ENCODE data around the gene CCDC88B.
A peak's percentile ranks its signal among the peaks of the same experiment; 100 is the strongest.
"Not testable (repeated sequence)": the region's sequence is repeated elsewhere in the genome, so short reads cannot be mapped to it uniquely, and the experiment has no call there.

Gene CCDC88B

GRCh38 chr11:64305691-64306562 is 34.1 kb upstream of the CCDC88B start:
- Histone ChIP-seq H3K79me2 (ENCODE audit: low read length) (peaks cover 36% of the 10 kb centered on the region), H3K4me3 (ENCODE audit: low read length) (peak overlapping the region; percentile 92), H3K4me1 (ENCODE audit: low read length) (peaks cover 22% of the 10 kb centered on the region), H4K20me1 (ENCODE audit: insufficient read depth, low read length) (no peaks in the 10 kb centered on the region), H2AFZ (ENCODE audit: low read depth, low read length) (peak overlapping the region; percentile 44; the same call in 1 of the 2 replicates), H3K27me3 (ENCODE audit: low read depth, low read length) (no peaks in the 10 kb centered on the region), H3K27ac (ENCODE audit: low read length) (peak overlapping the region; percentile 66), H3K9me3 (ENCODE audit: insufficient read depth, low read length) (no peaks in the 10 kb centered on the region), H3K36me3 (replicated peaks; ENCODE audit: low read depth, low read length) (peaks cover 6% of the 10 kb centered on the region), H3K4me2 (ENCODE audit: low read length) (peak overlapping the region; percentile 90), H3K9ac (ENCODE audit: low read length) (peak overlapping the region; percentile 88)
- TF ChIP-seq EZH2phosphoT487 (IDR thresholded peaks at IDR 0.05; ENCODE audit: low read depth), result no peak
- TF ChIP-seq CTCF (IDR thresholded peaks at IDR 0.05; ENCODE audit: low read depth, low read length), result peak; percentile 72

GRCh38 chr11:64306563-64306875 is 33.5 kb upstream of the CCDC88B start:
- Histone ChIP-seq H3K79me2 (ENCODE audit: low read length) (peaks cover 41% of the 10 kb centered on the region), H3K27me3 (ENCODE audit: low read depth, low read length) (no peaks in the 10 kb centered on the region), H4K20me1 (ENCODE audit: insufficient read depth, low read length) (no peaks in the 10 kb centered on the region), H3K36me3 (replicated peaks; ENCODE audit: low read depth, low read length) (peaks cover 7% of the 10 kb centered on the region), H3K4me1 (ENCODE audit: low read length) (peaks cover 22% of the 10 kb centered on the region), H3K27ac (ENCODE audit: low read length) (peak overlapping the region; percentile 66), H3K9me3 (ENCODE audit: insufficient read depth, low read length) (no peaks in the 10 kb centered on the region), H3K4me2 (ENCODE audit: low read length) (peak overlapping the region; percentile 90), H3K9ac (ENCODE audit: low read length) (peak overlapping the region; percentile 88), H3K4me3 (ENCODE audit: low read length) (peak overlapping the region; percentile 92), H2AFZ (ENCODE audit: low read depth, low read length) (no peak overlapping the region; the same call in 1 of the 2 replicates)
- TF ChIP-seq EZH2phosphoT487 (IDR thresholded peaks at IDR 0.05; ENCODE audit: low read depth), result no peak

DNA sequence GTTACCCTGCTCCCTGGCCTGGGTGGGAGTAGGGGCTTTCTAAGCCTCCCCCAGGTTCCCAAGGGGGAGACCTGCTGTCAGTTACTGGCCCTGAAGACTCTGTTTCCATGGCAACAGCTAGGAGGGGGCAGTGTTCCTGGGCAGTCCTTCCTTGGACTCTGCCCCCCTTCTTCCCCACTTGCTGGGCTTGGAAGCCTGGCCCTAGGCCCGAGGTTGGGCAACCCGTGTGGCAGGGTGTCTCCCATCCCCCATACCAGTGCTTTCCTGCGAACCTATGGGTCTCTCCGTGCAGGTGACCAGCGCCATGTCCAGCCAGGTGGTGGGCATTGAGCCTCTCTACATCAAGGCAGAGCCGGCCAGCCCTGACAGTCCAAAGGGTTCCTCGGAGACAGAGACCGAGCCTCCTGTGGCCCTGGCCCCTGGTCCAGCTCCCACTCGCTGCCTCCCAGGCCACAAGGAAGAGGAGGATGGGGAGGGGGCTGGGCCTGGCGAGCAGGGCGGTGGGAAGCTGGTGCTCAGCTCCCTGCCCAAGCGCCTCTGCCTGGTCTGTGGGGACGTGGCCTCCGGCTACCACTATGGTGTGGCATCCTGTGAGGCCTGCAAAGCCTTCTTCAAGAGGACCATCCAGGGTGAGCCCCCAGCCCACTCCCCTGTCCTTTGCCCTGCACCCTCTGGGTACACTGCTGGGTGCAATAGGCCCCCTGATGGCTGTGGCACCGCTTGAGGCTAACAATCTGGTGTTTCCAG is 33.0 kb upstream of the CCDC88B start:
- Histone ChIP-seq H2AFZ (ENCODE audit: low read depth, low read length) (no peak overlapping the region), H3K4me2 (ENCODE audit: low read length) (peak overlapping the region; percentile 90), H3K9me3 (ENCODE audit: insufficient read depth, low read length) (no peaks in the 10 kb centered on the region), H3K36me3 (replicated peaks; ENCODE audit: low read depth, low read length) (peaks cover 7% of the 10 kb centered on the region), H3K4me1 (ENCODE audit: low read length) (peaks cover 22% of the 10 kb centered on the region), H3K4me3 (ENCODE audit: low read length) (peak overlapping the region; percentile 92), H3K27me3 (ENCODE audit: low read depth, low read length) (no peaks in the 10 kb centered on the region), H4K20me1 (ENCODE audit: insufficient read depth, low read length) (no peaks in the 10 kb centered on the region), H3K27ac (ENCODE audit: low read length) (peak overlapping the region; percentile 66), H3K79me2 (ENCODE audit: low read length) (peaks cover 41% of the 10 kb centered on the region), H3K9ac (ENCODE audit: low read length) (peak overlapping the region; percentile 88)
- TF ChIP-seq CTCF (IDR thresholded peaks at IDR 0.05; ENCODE audit: low read depth, low read length), result no peak
- TF ChIP-seq EZH2phosphoT487 (IDR thresholded peaks at IDR 0.05; ENCODE audit: low read depth), result no peak

- H2AFZ ChIP-seq (ENCODE audit: low read depth, low read length); H3K36me3 ChIP-seq (replicated peaks; ENCODE audit: low read depth, low read length); H3K27me3 ChIP-seq (ENCODE audit: low read depth, low read length); H3K9ac ChIP-seq (ENCODE audit: low read length); H4K20me1 ChIP-seq (ENCODE audit: insufficient read depth, low read length); H3K9me3 ChIP-seq (ENCODE audit: insufficient read depth, low read length); H3K4me3 ChIP-seq (ENCODE audit: low read length); H3K27ac ChIP-seq (ENCODE audit: low read length); H3K4me2 ChIP-seq (ENCODE audit: low read length): not testable (repeated sequence)
- peaks cover 22% of the 10 kb centered on the region for H3K4me1 ChIP-seq (ENCODE audit: low read length)
- peaks cover 47% of the 10 kb centered on the region for H3K79me2 ChIP-seq (ENCODE audit: low read length)
These were observed 32.2 kb upstream of the CCDC88B start for GRCh38 chr11:64307795-64308194.

DNA sequence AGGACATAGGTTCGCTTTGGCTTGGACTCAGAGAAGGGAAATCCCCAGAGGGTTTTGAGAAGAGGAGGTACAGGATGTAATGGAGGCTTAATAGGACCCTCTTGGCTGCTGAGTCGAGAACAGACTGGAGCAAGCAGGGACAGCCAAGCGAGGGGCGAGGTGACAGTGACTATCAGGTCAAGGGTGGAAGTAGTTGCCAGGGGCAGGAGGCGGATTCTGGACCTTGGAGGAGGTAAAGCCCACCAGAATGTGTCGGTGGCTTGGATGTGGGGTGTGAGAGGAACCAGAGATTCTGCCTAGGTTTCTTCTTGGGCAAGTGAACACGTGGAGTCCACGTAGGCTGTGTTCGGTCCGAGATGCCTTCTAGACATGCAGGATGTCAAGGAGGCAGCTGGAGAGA is 27.1 kb upstream of the CCDC88B start:
- Histone ChIP-seq H3K9ac (ENCODE audit: low read length) (no peak overlapping the region), H4K20me1 (ENCODE audit: insufficient read depth, low read length) (no peaks in the 10 kb centered on the region)

More for the DNA sequence above, 27.1 kb upstream of the CCDC88B start:
- no peak for TF ChIP-seq CTCF (IDR thresholded peaks at IDR 0.05; ENCODE audit: low read depth, low read length)
- TF ChIP-seq EZH2phosphoT487 (IDR thresholded peaks at IDR 0.05; ENCODE audit: low read depth), result no peak
- H3K27ac ChIP-seq (ENCODE audit: low read length), result no peak overlapping the region
- H3K4me2 ChIP-seq (ENCODE audit: low read length), result no peak overlapping the region
- H3K4me1 ChIP-seq (ENCODE audit: low read length), result peaks cover 8% of the 10 kb centered on the region
- H3K36me3 ChIP-seq (replicated peaks; ENCODE audit: low read depth, low read length), result peaks cover 17% of the 10 kb centered on the region
- no peaks in the 10 kb centered on the region for H3K27me3 ChIP-seq (ENCODE audit: low read depth, low read length)
- H3K79me2 ChIP-seq (ENCODE audit: low read length), result peaks cover 58% of the 10 kb centered on the region
- no peak overlapping the region for H3K4me3 ChIP-seq (ENCODE audit: low read length)
- no peak overlapping the region for H2AFZ ChIP-seq (ENCODE audit: low read depth, low read length)
- H3K9me3 ChIP-seq (ENCODE audit: insufficient read depth, low read length), result no peaks in the 10 kb centered on the region

All from OCI-LY3 (cell line).